ENCODE measurements around the gene RNF186.

DNA sequence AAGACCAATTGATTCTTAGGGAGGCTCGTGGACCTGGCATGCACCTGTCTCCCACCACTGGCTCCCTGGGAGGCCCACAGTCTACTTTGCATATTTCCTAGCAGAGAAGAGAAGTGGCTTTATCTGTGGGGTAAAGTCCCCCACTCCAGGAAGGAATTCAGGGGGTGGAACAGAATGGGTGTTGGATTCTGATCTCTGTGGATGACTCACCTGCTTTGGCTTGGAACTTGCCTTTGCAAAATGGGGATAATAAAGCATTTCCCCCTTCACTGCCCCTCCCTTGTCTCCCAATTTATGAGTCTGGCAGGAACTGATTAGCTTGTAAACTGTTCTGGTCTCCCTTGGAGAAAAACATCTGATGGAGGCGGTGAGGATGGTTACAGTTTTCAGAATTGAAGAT lies 46.0 kb upstream of the RNF186 start:
- no peak for TF ChIP-seq SIN3A (IDR thresholded peaks at IDR 0.05; ENCODE audit: borderline replicate concordance, insufficient read depth, low read length)
- TF ChIP-seq, protein P1, sequence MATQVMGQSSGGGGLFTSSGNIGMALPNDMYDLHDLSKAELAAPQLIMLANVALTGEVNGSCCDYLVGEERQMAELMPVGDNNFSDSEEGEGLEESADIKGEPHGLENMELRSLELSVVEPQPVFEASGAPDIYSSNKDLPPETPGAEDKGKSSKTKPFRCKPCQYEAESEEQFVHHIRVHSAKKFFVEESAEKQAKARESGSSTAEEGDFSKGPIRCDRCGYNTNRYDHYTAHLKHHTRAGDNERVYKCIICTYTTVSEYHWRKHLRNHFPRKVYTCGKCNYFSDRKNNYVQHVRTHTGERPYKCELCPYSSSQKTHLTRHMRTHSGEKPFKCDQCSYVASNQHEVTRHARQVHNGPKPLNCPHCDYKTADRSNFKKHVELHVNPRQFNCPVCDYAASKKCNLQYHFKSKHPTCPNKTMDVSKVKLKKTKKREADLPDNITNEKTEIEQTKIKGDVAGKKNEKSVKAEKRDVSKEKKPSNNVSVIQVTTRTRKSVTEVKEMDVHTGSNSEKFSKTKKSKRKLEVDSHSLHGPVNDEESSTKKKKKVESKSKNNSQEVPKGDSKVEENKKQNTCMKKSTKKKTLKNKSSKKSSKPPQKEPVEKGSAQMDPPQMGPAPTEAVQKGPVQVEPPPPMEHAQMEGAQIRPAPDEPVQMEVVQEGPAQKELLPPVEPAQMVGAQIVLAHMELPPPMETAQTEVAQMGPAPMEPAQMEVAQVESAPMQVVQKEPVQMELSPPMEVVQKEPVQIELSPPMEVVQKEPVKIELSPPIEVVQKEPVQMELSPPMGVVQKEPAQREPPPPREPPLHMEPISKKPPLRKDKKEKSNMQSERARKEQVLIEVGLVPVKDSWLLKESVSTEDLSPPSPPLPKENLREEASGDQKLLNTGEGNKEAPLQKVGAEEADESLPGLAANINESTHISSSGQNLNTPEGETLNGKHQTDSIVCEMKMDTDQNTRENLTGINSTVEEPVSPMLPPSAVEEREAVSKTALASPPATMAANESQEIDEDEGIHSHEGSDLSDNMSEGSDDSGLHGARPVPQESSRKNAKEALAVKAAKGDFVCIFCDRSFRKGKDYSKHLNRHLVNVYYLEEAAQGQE (IDR thresholded peaks at IDR 0.05; ENCODE audit: insufficient read depth in 1 of 2, low read depth in 2 of 2, low read length in 2 of 2): no peak
- no peak for TF ChIP-seq POLR2AphosphoS5 (IDR thresholded peaks at IDR 0.05; ENCODE audit: low read depth, low read length)
- TF ChIP-seq TAF1 (IDR thresholded peaks at IDR 0.05; ENCODE audit: borderline replicate concordance, insufficient read depth, low read length): no peak
- no peak for TF ChIP-seq FOXP2 (optimal IDR thresholded peaks at IDR 0.05; ENCODE audit: borderline replicate concordance, extremely low read depth, extremely low read length, insufficient read depth)
